ENCODE results near the gene CST9. TPM values are rescaled to one million over a fixed set of nuclear protein-coding genes. Genes with fewer than 3 reads are reported as not detected.

The CST9 gene
- under 1 TPM in 1 of 4 donors, not detected in 3; 0.28 TPM for total RNA-seq

GRCh38 chr20:23605867-23606651 lies at the start of gene CST9:
Gene CST9 (minus strand): TSS chr20:23605917. CDS start chr20:23605864, 53 bp downstream.
- TF ChIP-seq CTCF (IDR thresholded peaks at IDR 0.05), result no peak
- no peak for DNase-seq (ENCODE audit: low spot score)
- no peak for ATAC-seq (ENCODE audit: low FRiP score)

- DNase-seq (ENCODE audit: low spot score) (no peak), ATAC-seq (ENCODE audit: low FRiP score) (no peak)
- TF ChIP-seq CTCF (IDR thresholded peaks at IDR 0.05), result no peak
Observed at GRCh38 chr20:23654717-23655116, 49.0 kb upstream of the CST9 start.

DNA sequence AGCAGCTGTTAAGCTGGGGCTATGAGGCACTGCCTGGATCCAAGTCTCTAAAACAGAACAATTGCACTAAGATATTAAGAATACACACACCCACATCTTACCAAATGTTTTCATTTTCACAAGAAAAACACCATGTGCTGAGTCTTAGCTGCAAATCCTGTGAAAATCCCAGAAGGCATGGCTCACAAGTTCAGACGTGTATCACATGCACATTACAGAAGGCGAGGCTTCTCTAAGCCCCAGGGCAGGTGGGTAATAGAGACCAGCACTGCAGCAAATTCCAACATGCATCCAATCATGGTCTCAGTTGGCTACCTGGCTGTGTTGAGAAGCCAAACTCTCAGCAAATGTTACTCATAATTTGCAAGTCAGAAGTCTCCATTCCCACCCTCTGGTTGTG lies 48.3 kb upstream of the CST9 start:
- ATAC-seq (ENCODE audit: low FRiP score), result no peak
- no peak for TF ChIP-seq CTCF (IDR thresholded peaks at IDR 0.05)
- no peak for DNase-seq (ENCODE audit: low spot score)

GRCh38 chr20:23653400-23653938 lies 47.8 kb upstream of the CST9 start:
- ATAC-seq (ENCODE audit: low FRiP score), result no peak
- TF ChIP-seq CTCF (IDR thresholded peaks at IDR 0.05), result no peak
- no peak for DNase-seq (ENCODE audit: low spot score)

GRCh38 chr20:23652926-23653325 lies 47.2 kb upstream of the CST9 start:
- no peak for TF ChIP-seq CTCF (IDR thresholded peaks at IDR 0.05)
- no peak for DNase-seq (ENCODE audit: low spot score)
- no peak for ATAC-seq (ENCODE audit: low FRiP score)

DNA sequence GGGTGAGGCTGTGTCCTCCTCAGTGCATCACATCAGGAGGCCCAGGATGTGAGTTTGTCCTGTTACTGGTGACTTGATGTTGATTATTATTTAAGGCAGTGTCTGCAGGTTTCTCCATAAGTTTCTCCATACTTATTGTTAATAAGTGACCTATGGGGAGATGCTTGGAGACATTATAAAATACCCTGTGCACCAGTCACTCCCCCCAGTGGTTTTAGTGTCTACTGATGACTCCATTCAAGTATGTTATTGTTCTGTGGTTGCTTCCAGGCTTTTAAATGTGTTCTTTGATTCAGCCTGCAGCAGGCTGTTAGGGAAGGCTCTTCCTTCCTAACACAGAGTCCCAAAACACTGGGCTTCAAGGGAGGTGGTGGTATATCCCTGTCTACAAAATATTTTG lies 46.7 kb upstream of the CST9 start:
- ATAC-seq (ENCODE audit: low FRiP score), result no peak
- TF ChIP-seq CTCF (IDR thresholded peaks at IDR 0.05), result no peak
- DNase-seq (ENCODE audit: low spot score), result no peak

DNA sequence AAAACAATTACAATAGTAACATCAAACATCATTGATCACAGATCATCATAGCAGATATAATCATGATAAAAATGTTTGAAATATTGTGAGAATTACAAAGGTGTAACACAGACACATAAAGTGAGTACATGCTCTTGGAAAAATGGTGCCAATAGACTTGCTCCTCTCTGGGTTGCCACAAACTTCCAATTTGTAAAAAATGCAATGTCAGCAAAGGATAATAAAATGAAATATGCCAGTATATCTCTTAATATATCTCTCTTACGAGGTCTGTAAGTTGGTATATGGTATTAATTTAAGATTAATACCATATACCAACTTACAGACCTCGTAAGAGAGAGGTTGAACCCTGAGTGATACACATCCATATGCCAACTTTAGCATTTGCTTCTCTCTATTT lies 45.4 kb upstream of the CST9 start:
- no peak for ATAC-seq (ENCODE audit: low FRiP score)
- TF ChIP-seq CTCF (IDR thresholded peaks at IDR 0.05), result no peak
- DNase-seq (ENCODE audit: low spot score), result no peak

Measured in omental fat pad (tissue), 4 donors.